ENCODE results near the gene COL6A1.
"Not testable (repeated sequence)": the region's sequence is repeated elsewhere in the genome, so short reads cannot be mapped to it uniquely, and the experiment has no call there.

The COL6A1 gene

GRCh38 chr21:45945066-45945867, 36.3 kb upstream of the COL6A1 start:
- no peak for DNase-seq (ENCODE audit: low read depth in 2 of 2)

- no peak for DNase-seq (ENCODE audit: low read depth in 2 of 2)
Measured at GRCh38 chr21:45945868-45946210, 35.7 kb upstream of the COL6A1 start.

GRCh38 chr21:45947296-45947695, 34.3 kb upstream of the COL6A1 start:
- DNase-seq (ENCODE audit: low read depth in 2 of 2), result no peak

GRCh38 chr21:45947716-45948255, 33.8 kb upstream of the COL6A1 start:
- no peak for DNase-seq (ENCODE audit: low read depth in 2 of 2)

GRCh38 chr21:45948576-45949141, 32.9 kb upstream of the COL6A1 start:
- no peak for DNase-seq (ENCODE audit: low read depth in 2 of 2)

- no peak for DNase-seq (ENCODE audit: low read depth in 2 of 2)
Measured at GRCh38 chr21:45949928-45950739, 31.4 kb upstream of the COL6A1 start.

- DNase-seq (ENCODE audit: low read depth in 2 of 2), result no peak
Measured at GRCh38 chr21:45950740-45951515, 30.6 kb upstream of the COL6A1 start.

- no peak for DNase-seq (ENCODE audit: low read depth in 2 of 2)
Measured at GRCh38 chr21:45951676-45952075, 29.9 kb upstream of the COL6A1 start.

GRCh38 chr21:45952527-45952926, 29.0 kb upstream of the COL6A1 start:
- not testable (repeated sequence) for DNase-seq (ENCODE audit: low read depth in 2 of 2)

GRCh38 chr21:45952974-45953373, 28.6 kb upstream of the COL6A1 start:
- DNase-seq (ENCODE audit: low read depth in 2 of 2), result no peak

GRCh38 chr21:45954261-45954660, 27.3 kb upstream of the COL6A1 start:
- DNase-seq (ENCODE audit: low read depth in 2 of 2), result no peak

- no peak for DNase-seq (ENCODE audit: low read depth in 2 of 2)
Measured at GRCh38 chr21:45954921-45955320, 26.6 kb upstream of the COL6A1 start.

- no peak for DNase-seq (ENCODE audit: low read depth in 2 of 2)
Measured at GRCh38 chr21:45957551-45957950, 24.0 kb upstream of the COL6A1 start.

GRCh38 chr21:45957981-45958600, 23.5 kb upstream of the COL6A1 start:
- DNase-seq (ENCODE audit: low read depth in 2 of 2), result no peak

- no peak for DNase-seq (ENCODE audit: low read depth in 2 of 2)
Measured at GRCh38 chr21:45959182-45959581, 22.4 kb upstream of the COL6A1 start.

- DNase-seq (ENCODE audit: low read depth in 2 of 2), result no peak
Measured at GRCh38 chr21:45959779-45960390, 21.7 kb upstream of the COL6A1 start.

GRCh38 chr21:45961408-45961807, 20.2 kb upstream of the COL6A1 start:
- not testable (repeated sequence) for DNase-seq (ENCODE audit: low read depth in 2 of 2)

GRCh38 chr21:45962531-45963231, 18.9 kb upstream of the COL6A1 start:
- DNase-seq (ENCODE audit: low read depth in 2 of 2), result no peak

GRCh38 chr21:45963232-45963570, 18.4 kb upstream of the COL6A1 start:
- no peak for DNase-seq (ENCODE audit: low read depth in 2 of 2)

- no peak for DNase-seq (ENCODE audit: low read depth in 2 of 2)
Measured at GRCh38 chr21:45964649-45965048, 16.9 kb upstream of the COL6A1 start.
